Smooth muscle cell (in vitro differentiated cells): ENCODE measurements around the gene CUTA. TPM values are rescaled to one million over a fixed set of nuclear protein-coding genes. Genes with fewer than 3 reads are reported as not detected.
A peak's percentile ranks its signal among the peaks of the same experiment; 100 is the strongest.

ENCODE experiments used
- DNase-seq: peaks from one replicate; lab custom pipeline; 2025; ENCODE audit not compliant: unreplicated experiment; lab: John Stamatoyannopoulos, UW
- H2AFZ ChIP-seq: fragments of 200-600 bp; sonication (generic); 2 replicates; pipeline ENCODE4 v1.6.0; 2016; ENCODE audit warnings: antibody characterized with exemption, low read depth, mild to moderate bottlenecking
- H3F3A ChIP-seq: fragments of 200-600 bp; sonication (generic); 2 replicates; pipeline ENCODE4 v1.6.0; 2017; ENCODE audit warnings: antibody characterized with exemption, low read depth
- H3K27ac ChIP-seq: fragments of 200-600 bp; sonication (generic); 2 replicates; pipeline ENCODE4 v1.5.1; 2016; ENCODE audit warnings: low read depth, mild to moderate bottlenecking
- H3K27me3 ChIP-seq: fragments of 200-600 bp; sonication (generic); 2 replicates; pipeline ENCODE4 v1.6.1; 2016; ENCODE audit warnings: low read depth, mild to moderate bottlenecking
- H3K36me3 ChIP-seq: fragments of 200-600 bp; sonication (generic); 2 replicates; pipeline ENCODE4 v1.5.1; 2016; ENCODE audit warnings: low read depth
- H3K4me1 ChIP-seq: fragments of 200-600 bp; sonication (generic); 2 replicates; pipeline ENCODE4 v1.5.1; 2016; ENCODE audit warnings: low read depth
- H3K4me2 ChIP-seq: fragments of 200-600 bp; sonication (generic); 2 replicates; pipeline ENCODE4 v1.6.0; 2016; ENCODE audit warnings: mild to moderate bottlenecking
- H3K4me3 ChIP-seq: fragments of 200-600 bp; sonication (generic); 2 replicates; pipeline ENCODE4 v1.5.1; 2016; ENCODE audit warnings: mild to moderate bottlenecking
- H3K79me2 ChIP-seq: fragments of 200-600 bp; sonication (generic); 2 replicates; pipeline ENCODE4 v1.6.0; 2016; ENCODE audit warnings: low read depth, mild to moderate bottlenecking
- H3K9ac ChIP-seq: fragments of 200-600 bp; sonication (generic); 2 replicates; pipeline ENCODE4 v1.6.0; 2016; ENCODE audit warnings: low read depth
- H3K9me3 ChIP-seq: fragments of 200-600 bp; sonication (generic); replicated peaks from 2 replicates; pipeline ENCODE4 v1.5.1; 2016; ENCODE audit warnings: low read depth
- H4K20me1 ChIP-seq: fragments of 200-600 bp; sonication (generic); 2 replicates; pipeline ENCODE4 v1.6.0; 2016; ENCODE audit warnings: low read depth
- WGBS: methylation state at CpG from one replicate; pipeline ENCODE4 v1.1.7; 2016; ENCODE audit warnings: low lambda C conversion rate; 5-methylcytosine and 5-hydroxymethylcytosine counted together
- polyA plus RNA-seq: library from polyadenylated mRNA; unstranded; fragments of >200 nt; fragmentation: Nextera tagmentation; extraction: Ambion mirVana; gene quantifications from 2 replicates; pipeline ENCODE4 v1.2.1, GENCODE V29; 2016
- total RNA-seq: library from RNA; depleted of rRNA; stranded (reverse); fragments of >200 nt; gene quantifications from 2 replicates; pipeline ENCODE4 v1.2.3, GENCODE V29; 2014
- TF ChIP-seq, protein P1 (sequence below): fragments of 200-600 bp; sonication (generic); IDR thresholded peaks from 2 replicates; pipeline ENCODE4 v1.5.1; 2017; ENCODE audit warnings: borderline replicate concordance, mild to moderate bottlenecking, antibody characterized with exemption; ENCODE audit not compliant: insufficient read depth, poor library complexity, severe bottlenecking

The CUTA gene
- total and polyA plus RNA-seq, 2 experiments from 2014 or later = 173 to 289 TPM

DNA sequence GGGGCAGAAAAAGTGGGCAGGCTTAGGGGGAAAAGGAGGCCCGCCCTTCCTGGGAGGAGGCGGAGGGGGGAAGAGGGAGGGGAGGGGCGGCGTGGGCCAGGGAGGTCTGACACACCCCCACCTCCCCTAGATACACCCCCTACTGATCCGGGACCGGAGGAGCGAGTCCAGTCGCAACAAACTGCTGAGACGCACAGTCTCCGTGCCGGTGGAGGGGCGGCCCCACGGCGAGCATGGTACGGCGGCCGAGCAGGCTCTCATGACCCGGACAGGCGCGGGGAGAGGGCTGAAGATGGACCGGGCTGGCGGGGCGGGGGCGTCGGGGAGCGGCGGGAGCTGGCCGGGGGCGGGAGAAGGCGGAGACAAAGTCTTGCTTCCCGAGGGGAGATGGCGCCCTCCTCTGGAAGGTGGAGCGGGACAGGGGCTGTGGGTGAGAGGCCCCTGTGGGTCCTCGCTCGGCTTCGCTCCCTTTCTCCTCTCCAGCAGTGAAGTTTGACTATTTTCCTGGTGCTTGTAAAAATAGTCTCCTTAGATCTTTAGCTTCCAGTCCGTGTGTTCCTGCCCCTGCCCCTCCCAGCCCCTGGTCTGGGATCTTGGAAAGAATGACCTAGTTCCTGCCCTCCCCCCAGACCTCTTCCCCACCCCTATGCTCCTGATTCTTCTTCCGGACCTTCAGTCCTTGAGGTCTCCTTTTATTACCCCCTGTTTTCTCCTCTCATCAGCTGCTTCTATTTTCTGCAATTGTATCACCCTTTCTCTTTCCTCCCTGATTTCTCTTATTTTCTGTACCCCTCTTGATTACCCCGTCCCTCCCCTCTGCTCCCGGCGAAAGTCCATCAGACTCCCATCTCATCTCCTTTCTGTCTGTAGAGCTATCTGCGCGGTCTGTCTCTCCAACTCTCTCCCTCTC, 8.0 kb upstream of the CUTA start:
- Histone ChIP-seq H3K9me3 (no peaks in the 10 kb centered on the region), H4K20me1 (peaks cover 34% of the 10 kb centered on the region), H3K4me2 (peak overlapping the region; percentile 86), H2AFZ (no peak overlapping the region), H3K79me2 (peaks cover 45% of the 10 kb centered on the region), H3K27me3 (no peaks in the 10 kb centered on the region), H3F3A (peaks cover 19% of the 10 kb centered on the region), H3K4me1 (peaks cover 32% of the 10 kb centered on the region), H3K4me3 (peak overlapping the region; percentile 57), H3K27ac (peak overlapping the region; percentile 77), H3K36me3 (no peaks in the 10 kb centered on the region), H3K9ac (peak overlapping the region; percentile 59)
- DNase-seq = peak; percentile 77
- TF ChIP-seq, protein P1, sequence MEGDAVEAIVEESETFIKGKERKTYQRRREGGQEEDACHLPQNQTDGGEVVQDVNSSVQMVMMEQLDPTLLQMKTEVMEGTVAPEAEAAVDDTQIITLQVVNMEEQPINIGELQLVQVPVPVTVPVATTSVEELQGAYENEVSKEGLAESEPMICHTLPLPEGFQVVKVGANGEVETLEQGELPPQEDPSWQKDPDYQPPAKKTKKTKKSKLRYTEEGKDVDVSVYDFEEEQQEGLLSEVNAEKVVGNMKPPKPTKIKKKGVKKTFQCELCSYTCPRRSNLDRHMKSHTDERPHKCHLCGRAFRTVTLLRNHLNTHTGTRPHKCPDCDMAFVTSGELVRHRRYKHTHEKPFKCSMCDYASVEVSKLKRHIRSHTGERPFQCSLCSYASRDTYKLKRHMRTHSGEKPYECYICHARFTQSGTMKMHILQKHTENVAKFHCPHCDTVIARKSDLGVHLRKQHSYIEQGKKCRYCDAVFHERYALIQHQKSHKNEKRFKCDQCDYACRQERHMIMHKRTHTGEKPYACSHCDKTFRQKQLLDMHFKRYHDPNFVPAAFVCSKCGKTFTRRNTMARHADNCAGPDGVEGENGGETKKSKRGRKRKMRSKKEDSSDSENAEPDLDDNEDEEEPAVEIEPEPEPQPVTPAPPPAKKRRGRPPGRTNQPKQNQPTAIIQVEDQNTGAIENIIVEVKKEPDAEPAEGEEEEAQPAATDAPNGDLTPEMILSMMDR = peak; percentile 49
- WGBS = 5% methylated on average over 18 of the region's 43 CpGs

DNA sequence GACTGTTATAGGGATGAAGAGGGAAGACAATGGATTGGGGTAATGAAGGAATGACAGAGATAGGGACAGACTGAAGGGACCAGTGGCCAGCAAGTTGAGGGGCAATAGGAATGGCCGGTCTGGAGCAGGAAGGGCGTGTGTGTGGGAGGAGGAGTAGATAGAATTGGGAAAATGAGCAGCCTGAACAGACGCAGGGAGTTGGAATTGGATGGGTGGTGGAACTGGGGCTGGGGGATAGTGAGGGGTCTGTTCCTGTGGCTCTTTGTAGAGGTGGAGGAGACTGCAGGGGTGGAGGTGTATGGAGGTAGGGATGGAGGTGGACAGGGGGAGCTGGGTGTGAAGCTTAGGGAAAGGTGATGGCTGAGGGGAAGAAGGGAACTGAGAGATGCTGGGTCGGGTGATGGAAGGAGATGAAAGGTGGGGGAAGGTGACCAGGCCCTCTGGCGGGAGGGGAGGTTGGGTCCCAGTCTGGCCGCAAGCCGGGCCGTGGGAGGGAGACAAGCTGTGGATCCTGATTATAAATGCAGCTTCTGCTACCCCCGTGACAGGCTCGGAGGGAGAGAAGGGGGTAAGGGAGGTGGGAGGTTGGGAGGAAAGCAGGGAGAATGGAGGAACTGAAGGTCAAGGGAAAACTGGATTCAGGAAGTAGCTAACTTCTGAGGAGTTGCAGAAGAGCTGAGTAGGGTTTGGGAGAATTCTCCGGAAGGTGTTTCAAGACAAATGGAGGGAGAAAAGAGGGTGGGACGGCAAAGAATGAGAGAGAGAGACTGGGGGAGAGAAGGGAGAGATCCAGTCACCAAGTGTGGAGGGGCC, 7.2 kb upstream of the CUTA start:
- Histone ChIP-seq H3K9me3 (no peaks in the 10 kb centered on the region), H4K20me1 (peaks cover 25% of the 10 kb centered on the region), H3K27me3 (no peaks in the 10 kb centered on the region), H3K4me1 (peaks cover 34% of the 10 kb centered on the region), H3F3A (peaks cover 19% of the 10 kb centered on the region), H3K27ac (peak overlapping the region; percentile 77), H3K4me3 (peak overlapping the region; percentile 57), H3K9ac (peak overlapping the region; percentile 59), H2AFZ (no peak overlapping the region), H3K36me3 (no peaks in the 10 kb centered on the region), H3K79me2 (peaks cover 38% of the 10 kb centered on the region), H3K4me2 (peak overlapping the region; percentile 86)
- no peak for DNase-seq
- TF ChIP-seq, protein P1 = no peak
- 17% methylated on average over 11 of the region's 12 CpGs for WGBS

DNA sequence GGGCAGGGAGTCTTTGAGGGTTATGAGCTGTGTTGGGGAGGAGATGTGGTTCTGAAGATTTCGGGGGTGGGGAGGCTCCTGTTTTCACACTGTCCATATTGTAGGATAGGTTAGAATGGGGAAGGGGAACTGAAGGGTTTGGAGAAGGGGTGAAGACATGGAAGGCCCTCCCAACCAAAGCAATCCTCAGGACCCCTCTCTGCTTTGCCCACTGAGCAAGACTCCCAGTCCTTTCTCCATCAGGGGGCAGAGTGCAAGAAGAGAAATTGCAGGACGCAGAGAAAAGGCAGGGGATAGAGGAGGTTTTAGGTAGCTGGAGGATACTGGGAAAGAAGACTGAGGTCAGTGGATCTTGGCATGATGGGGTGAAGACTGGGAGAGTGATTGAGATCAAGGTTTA, 5.9 kb upstream of the CUTA start:
- H3K36me3 ChIP-seq = no peaks in the 10 kb centered on the region
- TF ChIP-seq, protein P1 = no peak
- 100% methylated on average over 2 of the region's 2 CpGs for WGBS
- H3K79me2 ChIP-seq = peaks cover 35% of the 10 kb centered on the region
- H3K9me3 ChIP-seq = no peaks in the 10 kb centered on the region
- no peak overlapping the region for H3K9ac ChIP-seq
- peaks cover 44% of the 10 kb centered on the region for H3K4me1 ChIP-seq
- no peaks in the 10 kb centered on the region for H3K27me3 ChIP-seq
- H3F3A ChIP-seq = peaks cover 26% of the 10 kb centered on the region
- DNase-seq = no peak
- H4K20me1 ChIP-seq = peaks cover 12% of the 10 kb centered on the region
- no peak overlapping the region for H3K4me2 ChIP-seq
- no peak overlapping the region for H2AFZ ChIP-seq
- no peak overlapping the region for H3K4me3 ChIP-seq
- H3K27ac ChIP-seq = peak overlapping the region; percentile 77
